Activated CD8-positive, alpha-beta memory T cell treated with anti-CD3 and anti-CD28 coated beads for 48 hours (primary cell): ENCODE measurements around the gene PSMB9.

Source experiments
- DNase-seq, 3 experiments: peaks; one replicate each; pipeline ENCODE4 v3.0.0-alpha.2; 2020; ENCODE audit warnings: low read depth in 2 of 3, low spot score in 2 of 3

The PSMB9 gene

GRCh38 chr6:32903952-32904351 is 50.0 kb downstream of the PSMB9 start:
- DNase-seq: no peak

DNA sequence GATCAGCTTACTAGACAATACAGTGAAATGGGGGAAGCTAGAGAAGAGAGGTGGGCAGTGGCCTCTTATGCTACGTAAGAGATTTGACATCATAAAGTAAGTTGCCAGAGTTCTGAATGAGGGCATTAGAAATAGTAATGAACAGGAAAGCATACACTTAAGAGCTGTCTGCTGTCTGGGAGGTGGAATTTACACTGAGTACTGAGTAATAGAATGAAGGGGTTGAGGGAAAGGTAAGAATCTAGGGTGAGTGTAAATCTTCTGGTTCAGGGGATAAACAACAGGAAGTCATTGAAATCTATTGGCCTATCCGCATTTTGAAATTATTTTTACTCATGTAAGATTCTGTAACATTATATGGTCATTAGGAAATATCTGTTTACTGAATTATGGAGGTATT is 51.1 kb downstream of the PSMB9 start:
- no peak for DNase-seq

GRCh38 chr6:32906539-32906938 is 52.5 kb downstream of the PSMB9 start:
- no peak for DNase-seq

GRCh38 chr6:32908897-32909296 is 54.9 kb downstream of the PSMB9 start:
- no peak for DNase-seq
